ENCODE results near the gene OR7A5.
A peak's percentile ranks its signal among the peaks of the same experiment; 100 is the strongest.
"Not testable (repeated sequence)": the region's sequence is repeated elsewhere in the genome, so short reads cannot be mapped to it uniquely, and the experiment has no call there.

OR7A5 gene

DNA sequence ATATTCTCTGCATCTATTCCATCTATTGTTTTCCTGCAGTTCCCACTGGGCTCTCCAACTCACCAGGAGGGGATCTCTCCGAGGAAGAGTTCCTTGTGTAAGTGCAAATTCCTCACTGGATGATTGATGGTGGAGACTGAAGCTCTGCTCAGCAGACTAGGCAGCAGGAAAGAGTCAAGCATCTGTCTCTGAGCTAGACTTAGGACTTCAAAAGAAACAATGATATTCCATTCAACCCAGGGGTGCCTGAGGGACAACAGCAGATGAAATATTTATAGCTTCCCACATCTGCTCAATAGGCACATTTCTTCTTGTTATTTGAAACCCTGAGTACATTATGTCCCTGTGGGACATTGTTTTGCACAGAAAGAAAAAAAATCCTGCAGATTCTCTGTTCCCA is at the start of gene OR7A5, which contains the start of gene OR7C1:
TSS of gene OR7A5 (minus strand) at position 175 of the 400 bp plus-strand sequence. CDS start 6,944 bp downstream, outside the sequence.
TSS of gene OR7C1 (minus strand) at position 175 of the 400 bp plus-strand sequence. CDS start 35,049 bp downstream, outside the sequence.
- DNase-seq, result no peak

DNA sequence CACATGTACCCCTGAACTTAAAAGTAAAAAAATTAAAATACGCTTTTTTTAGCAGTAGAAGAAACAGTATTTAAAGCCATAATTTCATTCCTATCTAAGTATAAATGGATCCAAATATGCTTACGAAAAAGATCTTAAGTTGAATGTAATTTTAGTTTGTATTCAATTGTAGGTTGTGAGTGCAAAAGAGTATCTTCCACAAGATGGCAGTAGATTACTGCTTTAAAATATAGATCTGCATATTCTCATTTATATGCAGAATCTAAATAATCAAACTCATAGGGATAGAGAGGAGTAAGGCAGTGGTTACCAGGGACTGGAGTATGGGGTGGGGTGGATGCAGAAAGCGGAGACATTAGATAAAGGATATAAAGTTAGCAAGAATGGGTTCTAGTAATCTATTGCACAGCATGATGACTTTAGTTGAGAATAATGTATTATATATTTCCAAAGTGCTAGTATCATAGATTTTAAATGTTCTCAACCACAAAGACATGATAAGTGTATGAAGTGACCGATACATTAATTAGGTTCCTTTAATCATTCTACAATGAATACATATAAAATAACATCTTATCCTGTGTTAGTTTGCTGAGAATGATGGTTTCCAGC is 36.7 kb upstream of the OR7A5 start:
- DNase-seq, result peak; percentile 43

GRCh38 chr19:14868497-14868896 is 33.5 kb upstream of the OR7A5 start:
- DNase-seq, result no peak

- no peak for DNase-seq
Measured at GRCh38 chr19:14848822-14849221, 13.8 kb upstream of the OR7A5 start, which contains the start of gene OR7A10. TSS of gene OR7A10 (minus strand) at chr19:14848922. CDS start at chr19:14841877, 7,045 bp downstream.

GRCh38 chr19:14843578-14843977 is 8.6 kb upstream of the OR7A5 start:
- no peak for DNase-seq

DNA sequence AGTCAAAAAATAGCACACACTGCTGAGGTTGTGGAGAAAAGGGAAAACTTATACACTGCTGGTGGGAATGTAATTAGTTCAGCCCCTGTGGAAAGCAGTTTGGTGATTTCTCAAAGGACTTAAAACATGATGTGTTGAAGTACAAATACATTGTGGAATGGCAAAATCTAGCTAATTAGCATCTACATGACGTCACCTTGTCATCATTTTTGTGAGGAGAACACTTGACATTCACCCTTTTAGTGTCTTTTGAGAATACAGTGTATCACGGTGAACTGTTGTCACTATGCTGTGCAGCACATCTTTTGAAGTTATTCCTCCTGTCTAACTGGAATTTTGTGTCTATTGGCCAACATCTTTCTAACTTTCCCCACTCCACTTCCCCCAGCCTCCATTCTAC is 8.2 kb upstream of the OR7A5 start:
- DNase-seq, result no peak

GRCh38 chr19:14840206-14840605 is 5.2 kb upstream of the OR7A5 start:
- no peak for DNase-seq

GRCh38 chr19:14837391-14837790 is 2.4 kb upstream of the OR7A5 start:
- no peak for DNase-seq

DNA sequence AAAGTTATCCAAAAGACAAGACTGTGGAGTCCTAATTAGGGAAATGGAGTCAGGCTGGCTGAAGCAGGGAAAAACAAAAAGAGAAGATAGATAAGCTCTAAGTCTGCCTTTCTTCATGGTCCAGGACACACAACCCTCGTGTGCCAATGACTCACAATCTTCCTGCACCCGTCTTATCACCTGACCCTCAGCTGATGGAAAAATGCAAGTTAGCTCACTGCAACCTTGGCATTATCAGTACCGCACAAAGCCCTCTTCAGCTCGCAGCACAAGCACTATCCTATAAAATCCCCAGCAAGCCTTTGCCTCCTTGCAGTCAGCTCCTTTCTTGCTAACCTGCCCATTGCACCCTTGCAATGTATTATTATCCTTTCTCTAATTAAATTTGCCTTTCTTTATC is 4.3 kb downstream of the OR7A5 start:
- no peak for DNase-seq

GRCh38 chr19:14826006-14826405 is 9.0 kb downstream of the OR7A5 start:
- DNase-seq, result no peak

DNA sequence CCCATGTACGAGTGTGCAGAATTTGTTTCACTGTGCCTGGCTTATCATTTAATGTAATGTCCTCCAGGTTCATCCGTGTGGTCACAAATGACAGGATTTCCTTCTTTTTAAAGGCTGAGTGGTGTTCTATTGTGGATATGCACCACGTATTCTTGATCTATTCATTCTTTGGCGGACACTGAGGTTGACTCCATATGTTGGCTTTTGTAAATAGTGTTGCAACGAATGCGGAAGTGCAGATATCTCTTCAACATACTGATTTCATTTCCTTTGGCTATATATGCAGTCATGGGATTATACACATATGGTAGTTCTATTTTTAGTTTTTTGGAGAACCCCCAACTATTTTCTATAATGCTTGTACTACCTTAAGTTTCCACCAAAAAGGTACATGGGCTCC is 13.0 kb downstream of the OR7A5 start:
- DNase-seq, result peak; percentile 87

DNA sequence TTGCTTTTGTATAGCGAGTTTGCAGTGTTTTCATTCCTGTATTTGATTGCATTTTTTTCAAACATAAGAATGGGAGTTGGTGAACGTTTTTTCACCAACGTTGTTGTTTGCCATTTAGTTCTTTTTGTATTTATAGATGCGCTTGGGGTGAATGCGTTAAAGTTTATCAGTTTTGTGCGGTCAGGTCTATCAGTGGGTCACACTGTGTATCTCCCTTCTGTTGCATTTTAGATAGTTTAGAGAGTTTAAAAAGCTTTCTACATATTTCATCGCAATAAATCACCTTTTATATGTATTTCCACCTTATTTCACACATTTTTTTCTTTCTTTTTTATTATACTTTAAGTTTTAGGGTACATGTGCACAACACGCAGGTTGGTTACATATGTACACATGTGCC is 16.4 kb downstream of the OR7A5 start:
- DNase-seq, result no peak

DNA sequence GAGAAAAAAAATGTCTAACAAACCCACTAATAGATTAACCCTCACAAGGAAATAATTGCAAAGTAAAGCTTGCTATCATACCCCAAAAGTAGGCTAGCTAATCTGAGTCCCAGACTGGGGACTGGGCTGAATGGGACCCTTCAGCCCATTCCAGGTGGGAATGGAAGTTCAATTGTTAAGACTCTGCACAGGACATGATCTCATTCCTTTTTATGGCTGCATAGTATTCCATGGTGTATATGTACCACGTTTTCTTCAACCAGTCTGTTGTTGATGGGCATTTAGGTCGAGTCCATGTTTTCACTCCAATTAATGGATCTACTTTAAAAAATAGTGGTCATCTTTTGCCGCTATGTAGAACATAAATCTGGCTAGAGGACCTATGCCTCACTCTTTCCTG is 17.9 kb downstream of the OR7A5 start:
- no peak for DNase-seq

GRCh38 chr19:14814982-14815652 is 19.9 kb downstream of the OR7A5 start:
- no peak for DNase-seq

DNA sequence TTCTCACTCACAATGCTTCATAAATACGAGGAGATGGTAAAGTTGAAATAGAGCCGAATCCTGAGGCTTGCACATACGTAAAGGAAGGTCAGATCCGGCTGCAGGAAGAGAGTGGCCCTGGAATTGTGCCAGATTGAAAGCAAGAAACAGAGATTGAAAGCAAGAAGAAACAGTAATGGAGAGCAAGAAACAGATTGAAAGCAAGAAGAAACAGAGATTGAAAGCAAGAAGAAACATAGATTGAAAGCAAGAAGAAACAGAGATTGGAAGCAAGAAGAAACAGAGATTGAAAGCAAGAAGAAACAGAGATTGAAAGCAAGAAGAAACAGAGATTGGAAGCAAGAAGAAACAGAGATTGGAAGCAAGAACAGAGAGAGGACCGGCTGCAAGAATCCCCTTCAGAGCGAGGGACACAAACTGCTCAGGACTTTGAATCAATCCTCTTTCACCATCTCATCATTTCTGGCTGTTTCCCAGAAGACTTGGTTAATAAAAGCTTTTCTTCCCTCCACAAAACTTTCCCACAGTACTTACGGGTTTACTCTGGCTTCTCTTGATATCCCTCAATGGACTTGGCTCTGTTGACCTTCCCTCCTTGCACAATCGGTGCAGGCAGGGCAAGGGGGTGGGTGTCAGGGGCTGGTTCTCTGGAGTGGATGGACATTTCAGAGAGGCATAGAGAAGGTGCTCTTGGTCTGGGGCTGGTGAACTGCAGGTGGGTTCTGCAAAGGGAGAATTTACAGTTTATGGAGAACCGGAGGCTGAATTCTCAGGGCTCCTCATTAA is 25.5 kb downstream of the OR7A5 start:
- no peak for DNase-seq

DNA sequence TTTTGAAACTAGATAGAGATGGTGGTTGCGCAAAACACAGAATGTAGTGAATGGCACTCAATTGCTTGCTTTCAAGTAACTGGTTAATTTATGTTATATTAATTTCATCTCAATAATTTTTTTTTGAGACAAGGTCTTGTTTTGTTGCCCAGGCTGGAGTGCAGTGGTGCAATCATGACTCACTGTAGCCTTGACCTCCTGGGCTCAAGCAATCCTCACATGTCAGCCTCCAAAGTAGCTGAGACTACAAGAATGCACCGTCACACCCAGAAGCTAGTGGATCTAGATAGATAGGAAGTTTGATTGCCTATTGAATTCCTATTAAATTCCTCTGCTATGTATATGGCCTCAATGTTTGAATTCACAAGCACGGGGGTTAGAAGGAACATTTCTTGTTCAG is 30.2 kb downstream of the OR7A5 start:
- no peak for DNase-seq

DNA sequence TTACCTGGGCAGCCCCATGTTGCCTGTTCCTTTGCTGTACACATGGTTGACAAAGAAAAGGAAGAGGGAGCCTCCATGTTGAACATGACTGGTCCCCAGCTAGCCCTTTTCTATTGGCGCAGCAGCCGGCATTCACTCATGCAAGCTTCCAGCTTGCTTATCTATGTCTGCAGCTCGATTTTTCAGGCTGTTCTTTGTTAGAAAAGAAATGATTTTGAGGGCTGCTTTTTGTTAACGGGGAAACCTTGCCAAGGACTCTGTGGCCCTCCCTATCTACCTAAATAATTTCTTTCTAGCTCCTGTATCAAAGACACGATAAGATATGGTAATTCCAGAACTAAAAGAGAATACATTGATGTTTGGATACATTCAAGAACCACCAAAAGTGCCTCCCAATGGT is 36.2 kb downstream of the OR7A5 start:
- DNase-seq, result no peak

DNA sequence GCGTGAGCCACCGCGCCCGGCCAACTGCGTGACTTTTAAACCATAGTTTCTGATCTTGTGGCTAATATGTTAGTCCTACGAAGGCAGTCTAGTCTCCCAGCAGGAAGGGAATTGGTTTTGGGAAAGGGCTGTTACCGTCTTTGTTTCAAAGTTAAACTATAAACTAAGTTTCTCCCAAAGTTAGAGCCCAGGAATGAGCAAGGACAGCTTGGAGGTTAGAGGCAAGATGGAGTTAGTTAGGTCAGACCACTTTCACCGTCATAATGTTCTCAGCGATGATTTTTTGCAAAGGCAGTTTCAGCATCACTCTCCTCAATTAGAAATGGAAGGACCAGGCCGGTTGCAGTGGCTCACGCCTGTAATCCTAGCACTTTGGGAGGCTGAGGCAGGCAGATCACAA is 39.0 kb downstream of the OR7A5 start:
- no peak for DNase-seq

GRCh38 chr19:14795078-14795721 is 39.8 kb downstream of the OR7A5 start:
- DNase-seq, result peak; percentile 33

GRCh38 chr19:14792250-14792649 is 42.7 kb downstream of the OR7A5 start:
- not testable (repeated sequence) for DNase-seq

DNA sequence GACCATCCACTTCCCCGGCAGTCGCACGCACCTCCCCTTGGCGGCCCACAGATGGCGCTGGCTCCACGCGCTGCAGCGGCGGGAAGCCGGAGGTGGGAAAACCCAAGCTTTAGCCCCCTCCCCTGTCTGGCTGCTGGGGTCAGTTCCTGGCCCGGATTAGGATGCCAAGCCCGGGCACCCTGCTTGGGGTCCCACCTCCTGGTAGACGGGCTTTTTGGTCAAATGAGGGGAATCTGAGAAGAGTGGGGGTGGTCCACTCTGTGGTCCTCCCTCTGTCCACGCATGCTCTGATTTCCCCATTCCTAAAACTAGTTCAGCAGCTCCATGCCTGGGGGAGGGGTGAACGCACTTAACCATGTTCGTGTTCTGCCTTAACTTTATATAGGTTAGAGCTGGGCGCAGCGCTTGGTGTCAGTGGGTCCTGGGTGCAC is 48.5 kb downstream of the OR7A5 start:
- DNase-seq, result peak; percentile 20

DNA sequence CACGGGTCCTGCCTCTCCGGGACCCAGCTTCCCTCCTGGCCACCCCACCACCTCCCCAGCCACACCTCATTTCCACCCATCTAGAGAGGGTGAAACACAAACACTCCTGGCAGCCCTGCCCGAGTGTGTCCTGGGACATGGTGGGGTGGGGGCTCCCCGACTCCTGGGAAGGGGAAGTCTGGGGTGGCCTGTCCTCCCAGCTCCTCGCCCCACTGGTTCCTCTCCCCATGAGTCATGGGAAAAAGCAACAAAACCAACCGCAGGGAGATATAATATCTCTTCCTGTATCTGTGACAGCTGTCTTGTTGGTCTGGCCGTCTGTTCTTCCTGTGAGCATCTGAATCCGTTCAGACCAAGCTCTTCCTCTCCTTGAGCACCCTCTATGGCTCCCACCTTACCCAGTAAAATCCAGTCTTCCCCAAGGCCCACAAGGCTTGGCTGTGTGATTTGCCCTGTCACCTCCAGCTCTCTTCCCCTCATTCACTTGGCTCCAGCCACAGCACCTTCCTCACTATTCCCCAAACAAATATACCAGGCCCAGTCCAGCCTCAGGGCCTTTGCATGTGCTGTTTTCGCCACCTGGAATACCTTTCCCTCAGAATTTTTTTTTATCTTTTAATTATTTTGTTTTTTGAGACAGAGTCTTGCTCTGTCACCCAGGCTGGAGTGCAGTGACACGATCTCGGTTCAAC is 49.7 kb downstream of the OR7A5 start:
- DNase-seq, result peak; percentile 99

DNA sequence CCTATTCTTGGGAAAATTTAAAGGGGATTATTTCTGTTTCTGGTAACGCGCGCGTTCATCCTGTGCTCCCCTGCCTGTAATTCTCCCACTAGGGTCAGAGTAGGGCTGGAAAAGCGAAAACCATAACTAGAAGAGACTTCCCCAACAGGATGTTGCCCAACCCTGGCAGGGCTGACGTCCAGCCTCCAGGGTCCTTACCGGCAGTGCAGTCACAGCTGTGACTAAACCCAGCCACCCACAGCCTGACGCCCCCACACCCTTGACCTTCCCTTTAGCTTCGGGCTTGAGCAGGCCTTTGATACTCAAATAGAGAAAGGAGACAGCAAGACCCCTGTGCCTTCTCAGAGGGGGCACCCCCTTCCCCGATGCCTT is 50.3 kb downstream of the OR7A5 start:
- peak; percentile 94 for DNase-seq

Measured in MV-4-11 (cell line).